GM23248 (cell line): ENCODE data around the gene ZMIZ2. TPM values are rescaled to one million over a fixed set of nuclear protein-coding genes. Genes with fewer than 3 reads are reported as not detected.

Experiments used
- DNase-seq: peaks from one replicate; pipeline ENCODE4 v3.0.0-alpha.2; 2015
- H2AFZ ChIP-seq: fragments of 200-600 bp; sonication (generic); 2 replicates; pipeline ENCODE4 v1.6.1; 2016; ENCODE audit warnings: antibody characterized with exemption
- H3F3A ChIP-seq: fragments of 200-600 bp; sonication (generic); 2 replicates; pipeline ENCODE4 v1.6.1; 2016; ENCODE audit warnings: mild to moderate bottlenecking, antibody characterized with exemption, mixed run types; ENCODE audit not compliant: insufficient read depth
- H3K27ac ChIP-seq: fragments of 200-600 bp; sonication (generic); 2 replicates; pipeline ENCODE4 v1.5.1; 2016; ENCODE audit warnings: mild to moderate bottlenecking
- H3K27me3 ChIP-seq: fragments of 200-600 bp; sonication (generic); replicated peaks from 2 replicates; pipeline ENCODE4 v1.6.1; 2016; ENCODE audit warnings: mild to moderate bottlenecking; ENCODE audit not compliant: insufficient read depth
- H3K36me3 ChIP-seq: fragments of 200-600 bp; sonication (generic); 2 replicates; pipeline ENCODE4 v1.6.1; 2016; ENCODE audit warnings: low read depth, mild to moderate bottlenecking
- H3K4me1 ChIP-seq: fragments of 200-600 bp; sonication (generic); 2 replicates; pipeline ENCODE4 v1.6.1; 2016; ENCODE audit warnings: mild to moderate bottlenecking; ENCODE audit not compliant: insufficient read depth
- H3K4me2 ChIP-seq: fragments of 200-600 bp; sonication (generic); one replicate; pipeline ENCODE4 v1.6.1; 2016; ENCODE audit warnings: mild to moderate bottlenecking; ENCODE audit not compliant: unreplicated experiment
- H3K4me3 ChIP-seq: fragments of 200-600 bp; sonication (generic); 2 replicates; pipeline ENCODE4 v1.5.1; 2016; ENCODE audit warnings: mild to moderate bottlenecking
- H3K79me2 ChIP-seq: fragments of 200-600 bp; sonication (generic); 2 replicates; pipeline ENCODE4 v1.6.1; 2016; ENCODE audit warnings: mild to moderate bottlenecking; ENCODE audit not compliant: insufficient read depth
- H3K9ac ChIP-seq: fragments of 200-600 bp; sonication (generic); 2 replicates; pipeline ENCODE4 v1.6.1; 2016; ENCODE audit warnings: mild to moderate bottlenecking
- H3K9me2 ChIP-seq: fragments of 200-600 bp; sonication (generic); 2 replicates; pipeline ENCODE4 v1.6.1; 2016; ENCODE audit warnings: mixed run types, mild to moderate bottlenecking, moderate library complexity; ENCODE audit not compliant: insufficient read depth
- H3K9me3 ChIP-seq: fragments of 200-600 bp; sonication (generic); one replicate; pipeline ENCODE4 v1.6.1; 2017; ENCODE audit warnings: low read depth
- H4K20me1 ChIP-seq: fragments of 200-600 bp; sonication (generic); 2 replicates; pipeline ENCODE4 v1.6.0; 2016; ENCODE audit not compliant: insufficient read depth
- EZH2 ChIP-seq: fragments of 200-600 bp; sonication (generic); IDR thresholded peaks from 2 replicates; pipeline ENCODE4 v1.6.1; 2018; ENCODE audit warnings: antibody characterized with exemption, mild to moderate bottlenecking; ENCODE audit not compliant: insufficient read depth, poor library complexity, severe bottlenecking
- EZH2phosphoT487 ChIP-seq: fragments of 200-600 bp; sonication (generic); IDR thresholded peaks from 2 replicates; pipeline ENCODE4 v1.6.1; 2018; ENCODE audit warnings: antibody characterized with exemption, moderate library complexity, mild to moderate bottlenecking, low read depth; ENCODE audit not compliant: insufficient read depth
- WGBS, 2 experiments: methylation state at CpG; one replicate each; pipeline ENCODE4 v1.1.6; 2015 to 2017; ENCODE audit warnings: low lambda C conversion rate in 2 of 2, low coverage in 1 of 2; ENCODE audit errors: missing lambda C conversion rate in 2 of 2; 5-methylcytosine and 5-hydroxymethylcytosine counted together
- in situ Hi-C: fragments of 300-500 bp; cut with MboI; formaldehyde crosslinking; loops from 2 replicates; pipeline ENCODE4 v1.15.0; 2020
- polyA plus RNA-seq: library from polyadenylated mRNA; unstranded; fragments of >200 nt; fragmentation: Nextera tagmentation; extraction: Ambion mirVana; gene quantifications from 2 replicates; pipeline ENCODE4 v1.2.1, GENCODE V29; 2016
- total RNA-seq: library from RNA; depleted of rRNA; stranded (reverse); fragments of >200 nt; shearing (Covaris generic); gene quantifications from 2 replicates; pipeline ENCODE4 v1.2.3, GENCODE V29; 2014

ZMIZ2 gene
- total and polyA plus RNA-seq, 2 experiments from 2014 or later: 7.8 to 9.7 TPM

GRCh38 chr7:44794331-44794730 lies 45.7 kb downstream of the ZMIZ2 start:
- DNase-seq: no peak
- Histone ChIP-seq H3K4me1 (peaks cover 15% of the 10 kb centered on the region), H3K36me3 (peaks cover 4% of the 10 kb centered on the region; the same call in 1 of the 2 replicates), H3K27ac (no peak overlapping the region), H2AFZ (no peak overlapping the region), H3K79me2 (peaks cover 39% of the 10 kb centered on the region), H4K20me1 (peaks cover 3% of the 10 kb centered on the region; the same call in 1 of the 2 replicates), H3K4me3 (no peak overlapping the region), H3K4me2 (no peak overlapping the region), H3K9ac (no peak overlapping the region), H3K27me3 (no peaks in the 10 kb centered on the region), H3F3A (peaks cover 30% of the 10 kb centered on the region), H3K9me2 (no peaks in the 10 kb centered on the region), H3K9me3 (no peaks in the 10 kb centered on the region)
- in situ Hi-C loops: no loop called here
- 64 to 70% methylated on average over 3 of the region's 3 CpGs for WGBS, 2 experiments
- TF ChIP-seq EZH2phosphoT487 (no peak), EZH2 (no peak)

DNA sequence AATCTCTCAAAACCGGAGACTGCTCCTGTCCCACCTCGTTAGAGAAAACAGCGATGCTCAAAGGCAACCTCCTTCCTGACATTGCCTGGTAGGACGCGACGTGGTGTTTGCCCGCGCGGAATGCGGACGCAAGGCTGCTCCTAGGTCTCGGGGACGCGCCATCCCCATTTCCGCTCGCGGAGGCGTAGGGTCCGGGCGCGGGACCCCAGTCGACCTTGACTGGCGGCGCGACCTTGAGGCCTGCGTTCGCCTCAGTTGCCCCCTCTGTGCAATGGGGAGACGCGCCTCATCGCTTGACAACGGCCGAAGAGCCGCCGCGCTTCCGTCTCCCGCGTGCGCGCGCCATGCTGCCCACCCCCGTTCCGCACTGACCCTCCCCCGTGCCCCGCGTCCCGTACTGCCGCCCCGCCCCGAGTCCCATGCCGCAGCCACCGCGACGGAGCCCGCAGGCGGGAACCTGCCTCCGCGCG lies 47.4 kb downstream of the ZMIZ2 start:
- Histone ChIP-seq H3F3A (peaks cover 40% of the 10 kb centered on the region), H3K36me3 (peaks cover 22% of the 10 kb centered on the region), H3K9me2 (no peaks in the 10 kb centered on the region), H3K4me1 (peaks cover 18% of the 10 kb centered on the region), H3K27me3 (no peaks in the 10 kb centered on the region), H3K79me2 (peaks cover 56% of the 10 kb centered on the region), H3K9me3 (no peaks in the 10 kb centered on the region), H3K27ac (peak overlapping the region; percentile 98), H3K4me2 (peak overlapping the region; percentile 82), H4K20me1 (peaks cover 13% of the 10 kb centered on the region; the same call in 1 of the 2 replicates), H2AFZ (peak overlapping the region; percentile 87), H3K4me3 (peak overlapping the region; percentile 83), H3K9ac (peak overlapping the region; percentile 97)
- no peak for TF ChIP-seq EZH2
- no peak for TF ChIP-seq EZH2phosphoT487
- in situ Hi-C loops: no loop called here
- peak; percentile 73 for DNase-seq
- WGBS, 2 experiments: 0 to 1% methylated on average over 38 to 40 of the region's 59 CpGs

DNA sequence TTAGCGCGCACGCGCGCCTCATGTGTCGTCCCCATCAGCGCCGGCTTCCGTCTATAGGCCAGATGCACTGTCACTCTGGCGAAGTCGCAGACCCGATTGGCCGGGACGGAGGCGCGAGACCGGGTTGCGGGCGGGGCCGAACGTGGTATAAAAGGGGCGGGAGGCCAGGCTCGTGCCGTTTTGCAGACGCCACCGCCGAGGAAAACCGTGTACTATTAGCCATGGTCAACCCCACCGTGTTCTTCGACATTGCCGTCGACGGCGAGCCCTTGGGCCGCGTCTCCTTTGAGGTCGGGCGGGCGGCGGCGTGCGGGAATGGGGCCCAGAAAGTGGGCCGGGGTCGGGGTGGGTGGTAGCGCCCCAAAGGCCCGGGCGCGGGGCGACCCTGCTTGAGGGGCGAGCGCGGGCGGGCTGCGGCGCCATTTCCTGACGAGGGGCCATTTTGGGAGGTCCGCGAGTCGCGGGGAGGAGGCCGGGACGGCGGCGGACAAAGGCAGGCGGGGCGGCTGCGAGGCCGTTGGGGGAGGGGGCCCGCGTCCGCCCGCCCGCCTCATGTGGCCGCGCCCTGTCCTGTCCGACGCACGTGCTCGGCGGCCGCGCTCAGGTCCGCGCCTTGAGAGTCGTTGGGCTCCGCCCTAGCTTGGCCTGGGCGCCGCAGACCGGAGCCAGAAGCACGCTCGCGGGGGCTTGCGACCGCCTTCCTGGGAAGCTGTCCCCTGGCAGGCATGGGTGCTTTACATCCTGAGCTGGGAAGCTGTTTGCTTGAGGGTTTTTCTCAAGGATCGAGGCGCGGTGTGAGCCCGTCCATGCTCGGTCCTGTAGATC lies 48.1 kb downstream of the ZMIZ2 start, which contains the start of gene PPIA:
TSS of gene PPIA (plus strand) at position 178 of the 825 bp plus-strand sequence. CDS start at position 222, 44 bp downstream.
- peak within 1 kb of the TSS; percentile 83 for H3K4me3 ChIP-seq
- H3K27ac ChIP-seq: peak within 1 kb of the TSS; percentile 98
- peak within 1 kb of the TSS; percentile 85 for H3K4me2 ChIP-seq
- H3K79me2 ChIP-seq: peaks cover 56% of the 10 kb centered on the region
- no peaks in the 10 kb centered on the region for H3K9me3 ChIP-seq
- WGBS, 2 experiments: 1 to 2% methylated on average over 51 to 65 of the region's 99 CpGs
- H3K9ac ChIP-seq: peak within 1 kb of the TSS; percentile 97
- H3K9me2 ChIP-seq: no peaks in the 10 kb centered on the region
- peak; percentile 100 for DNase-seq
- peaks cover 15% of the 10 kb centered on the region; the same call in 1 of the 2 replicates for H4K20me1 ChIP-seq
- H2AFZ ChIP-seq: peak within 1 kb of the TSS; percentile 87
- no peaks in the 10 kb centered on the region for H3K27me3 ChIP-seq
- in situ Hi-C loops: no loop called here
- no peak for TF ChIP-seq EZH2
- no peak for TF ChIP-seq EZH2phosphoT487
- peaks cover 18% of the 10 kb centered on the region for H3K4me1 ChIP-seq
- peaks cover 38% of the 10 kb centered on the region for H3F3A ChIP-seq
- H3K36me3 ChIP-seq: peaks cover 26% of the 10 kb centered on the region

- Histone ChIP-seq H3K4me2 (peak overlapping the region; percentile 85), H3K9me3 (no peaks in the 10 kb centered on the region), H3K9me2 (no peaks in the 10 kb centered on the region), H3K27me3 (no peaks in the 10 kb centered on the region), H3K79me2 (peaks cover 56% of the 10 kb centered on the region), H3K4me3 (peak overlapping the region; percentile 83), H3F3A (peaks cover 41% of the 10 kb centered on the region), H3K4me1 (peaks cover 17% of the 10 kb centered on the region), H3K27ac (peak overlapping the region; percentile 98), H3K36me3 (peaks cover 34% of the 10 kb centered on the region), H3K9ac (peak overlapping the region; percentile 97), H2AFZ (peak overlapping the region; percentile 5; the same call in 1 of the 2 replicates), H4K20me1 (peaks cover 17% of the 10 kb centered on the region; the same call in 1 of the 2 replicates)
- DNase-seq: peak; percentile 95
- in situ Hi-C loops: no loop called here
- TF ChIP-seq EZH2phosphoT487 (no peak), EZH2 (no peak)
- 1 to 2% methylated on average over 26 of the region's 26 CpGs for WGBS, 2 experiments
These were observed 48.9 kb downstream of the ZMIZ2 start for GRCh38 chr7:44797329-44798258.
